T-helper 2 cell treated with Interferon-gamma antibody and Interleukin-4, amounts not matched to agents 100 ng/mL and 5 ng/mL, for 36 hours (primary cell): ENCODE results near the gene TOMT. TPM values are rescaled to one million over a fixed set of nuclear protein-coding genes. Genes with fewer than 3 reads are reported as not detected.

Experiments
- intact Hi-C: fragments of 100-400 bp; cut with micrococcal nuclease; formaldehyde crosslinking; loops from one replicate; pipeline ENCODE4 v1.15.1; 2023
- total RNA-seq: library from RNA; stranded (reverse); gene quantifications from 2 replicates; pipeline ENCODE4 v1.2.3, GENCODE V29; 2022

TOMT gene
- total RNA-seq, 1 donor from 2014 or later, result 0.14 TPM

DNA sequence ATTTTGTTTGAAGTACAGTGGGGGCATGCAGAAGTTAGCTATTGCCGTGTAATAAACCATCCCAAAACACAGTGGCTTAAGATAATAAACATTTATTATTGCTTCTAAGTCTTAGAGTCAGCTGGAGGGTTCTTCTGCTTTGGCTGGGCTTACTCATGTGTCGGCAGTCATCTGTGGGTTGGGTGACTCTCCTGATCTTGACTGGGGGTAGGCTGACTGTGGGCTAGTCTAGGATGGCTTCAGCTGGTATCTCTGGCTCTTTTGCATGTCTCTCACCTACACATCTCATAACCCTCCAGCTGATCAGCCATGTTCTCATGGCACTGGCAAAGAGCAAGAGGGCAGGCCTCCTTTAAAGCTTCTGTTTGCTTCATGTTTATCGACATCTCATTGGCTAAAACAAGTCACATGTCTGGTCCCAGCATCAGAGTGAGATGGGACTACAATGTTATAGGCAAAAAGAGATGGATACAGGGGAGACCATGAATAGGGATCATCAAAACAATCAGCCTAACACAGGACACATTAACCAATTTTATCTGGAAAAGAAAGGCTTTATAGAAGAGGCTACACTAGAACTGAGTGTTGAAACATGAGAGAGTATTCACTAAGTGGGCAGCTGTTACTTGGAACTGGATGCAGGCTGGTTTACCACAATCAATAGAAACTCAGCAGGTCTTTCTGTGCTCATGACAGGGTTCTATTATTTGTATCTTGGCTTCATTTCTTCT lies 19.9 kb upstream of the TOMT start:
- intact Hi-C loops, result loop anchor here (10.0 kb wide), 1 partner anchor 301 kb away; no protein-coding TSS in a partner anchor

DNA sequence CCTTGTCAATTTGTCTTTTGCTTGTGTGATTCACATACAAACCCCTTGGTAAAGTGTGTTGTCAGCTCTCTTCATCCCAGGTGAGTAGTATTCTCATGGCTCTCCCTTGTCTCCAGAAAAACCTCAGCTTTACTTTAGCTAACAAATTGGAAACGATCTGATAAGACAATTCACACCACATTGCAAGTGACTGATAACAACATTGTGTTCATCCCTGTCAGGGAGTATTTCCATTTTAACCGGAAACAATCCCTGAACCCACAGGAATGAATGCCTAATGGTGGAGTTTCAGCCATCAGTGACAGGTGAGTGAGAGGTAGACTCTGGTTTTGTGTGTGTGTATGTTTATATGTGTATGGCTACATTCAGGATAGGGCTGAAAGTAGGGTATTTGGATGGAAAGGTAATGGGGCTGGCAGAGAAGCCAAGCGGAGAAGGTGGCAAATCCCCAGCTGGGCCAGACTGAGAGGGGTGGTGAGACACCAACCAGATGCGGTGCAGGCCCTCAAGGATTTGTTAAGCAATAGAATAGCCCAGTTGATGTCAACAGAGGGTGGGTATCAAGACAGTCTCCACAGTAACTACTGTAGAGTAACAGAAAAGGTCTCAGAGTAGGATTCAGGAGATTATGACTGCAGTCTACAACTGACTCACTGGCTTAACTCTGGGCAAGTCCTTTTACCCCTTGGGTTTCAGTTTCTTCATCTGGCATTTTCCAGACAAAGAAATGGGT lies 17.5 kb upstream of the TOMT start:
- intact Hi-C loops, result loop anchor here (10.0 kb wide), 1 partner anchor 303 kb away; no protein-coding TSS in a partner anchor

DNA sequence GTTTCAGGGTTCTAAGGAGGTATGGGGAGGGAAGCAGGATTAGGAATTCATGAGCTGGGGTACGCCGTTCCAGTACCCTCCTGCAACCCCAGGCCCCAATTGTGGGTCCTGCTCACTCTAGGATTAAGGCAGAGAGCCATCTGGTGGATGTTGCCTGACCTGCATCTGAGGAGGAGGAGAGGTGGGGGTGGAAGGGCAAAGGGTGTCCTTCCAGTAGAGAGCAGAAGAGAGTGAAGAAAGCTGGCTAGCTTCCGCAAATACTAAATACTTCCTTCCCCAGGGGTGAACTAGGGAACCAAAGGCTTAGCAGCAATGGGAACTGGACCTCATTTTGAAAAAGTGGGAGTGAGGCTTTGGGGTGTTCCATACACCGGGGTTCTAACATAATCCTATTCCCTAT lies 14.4 kb upstream of the TOMT start:
- intact Hi-C loops, result loop anchor here (1.0 to 2.0 kb wide), 2 partner anchors 66 to 114 kb away; no protein-coding TSS in a partner anchor

DNA sequence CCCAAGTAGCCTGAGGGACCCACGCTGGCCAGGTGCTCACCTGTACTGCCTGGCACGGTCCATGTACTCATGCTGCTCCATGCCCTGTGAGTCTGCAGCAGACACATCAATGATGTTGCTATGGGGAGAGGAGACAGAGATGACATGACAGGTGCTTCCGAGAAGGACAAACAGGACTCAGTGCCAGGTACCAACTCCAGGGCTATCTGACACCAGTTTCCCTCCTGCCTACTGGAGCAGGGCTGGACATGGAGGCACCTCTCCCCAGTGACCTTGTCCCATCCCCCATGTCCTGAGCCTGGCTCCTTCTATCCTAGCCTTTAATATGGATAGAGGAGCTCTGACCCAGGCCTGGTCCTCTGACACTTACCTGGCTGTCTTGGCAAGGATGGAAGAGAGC lies 7.0 kb upstream of the TOMT start:
- intact Hi-C loops, result no loop called here

DNA sequence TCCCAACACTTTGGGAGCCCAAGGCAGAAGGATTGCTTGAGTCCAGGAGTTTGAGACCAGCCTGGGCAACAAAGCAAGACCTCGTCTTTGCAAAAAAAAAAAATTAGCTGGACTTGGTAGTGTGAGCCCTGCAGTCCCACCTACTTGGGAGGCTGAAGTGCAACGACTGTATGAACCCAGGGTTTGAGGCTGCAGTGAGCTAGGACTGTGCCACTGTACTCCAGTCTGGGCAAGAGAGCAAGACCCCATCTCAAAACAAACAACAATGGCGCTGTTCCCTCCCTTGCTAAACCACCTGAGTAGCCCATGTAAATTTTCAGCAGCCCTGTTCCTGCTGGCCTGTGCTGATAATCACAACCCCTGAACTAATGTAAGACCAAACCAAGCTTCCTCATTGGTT lies 5.7 kb upstream of the TOMT start:
- intact Hi-C loops, result loop anchor here (5.0 to 10.0 kb wide), 2 partner anchors 42 to 1685 kb away; partner anchors contain the start of gene MRPL48

DNA sequence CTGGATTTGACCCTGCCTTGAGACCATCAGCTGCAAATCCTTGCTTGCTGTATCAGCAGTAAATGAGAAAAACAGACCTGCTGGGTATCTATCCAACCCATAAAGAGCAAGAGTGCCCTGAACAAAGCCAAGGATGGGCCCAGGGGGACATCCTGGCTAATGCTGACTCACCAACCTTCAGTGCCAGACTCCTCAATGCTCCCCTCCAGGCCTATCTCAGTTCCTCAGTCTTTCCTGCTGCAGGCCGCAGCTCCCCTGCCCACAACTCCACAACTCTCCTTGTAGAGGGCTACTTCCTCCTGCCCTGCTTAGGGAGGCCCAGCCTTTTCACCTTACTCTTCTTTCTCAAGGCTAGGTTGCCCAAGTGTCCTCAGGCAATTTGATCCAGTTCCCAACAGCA lies 5.3 kb upstream of the TOMT start:
- intact Hi-C loops, result loop anchor here (5.0 to 10.0 kb wide), 2 partner anchors 42 to 1684 kb away; partner anchors contain the start of gene MRPL48

DNA sequence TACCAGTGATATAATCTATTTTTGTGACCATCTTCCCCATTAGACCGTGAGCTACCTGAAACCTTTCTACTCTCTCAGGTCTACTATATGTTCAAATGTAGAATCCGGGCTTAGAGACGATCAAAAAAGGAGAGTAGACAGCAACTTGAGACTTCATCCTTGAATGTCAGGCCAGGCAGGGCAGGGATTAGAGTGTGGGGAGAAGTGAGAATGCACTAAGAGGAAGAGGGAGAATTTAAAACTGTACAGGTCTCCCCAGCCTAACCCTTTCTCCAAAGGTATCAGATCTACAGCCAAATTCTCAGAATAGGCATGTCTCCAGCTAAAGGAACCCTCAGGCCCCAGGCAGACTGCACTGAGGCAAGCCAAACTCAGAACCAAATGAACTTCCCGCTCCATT lies 3.6 kb upstream of the TOMT start:
- intact Hi-C loops, result loop anchor here (2.0 to 10.0 kb wide), 4 partner anchors 40 to 1683 kb away; partner anchors contain the start of genes CLPB and MRPL48

DNA sequence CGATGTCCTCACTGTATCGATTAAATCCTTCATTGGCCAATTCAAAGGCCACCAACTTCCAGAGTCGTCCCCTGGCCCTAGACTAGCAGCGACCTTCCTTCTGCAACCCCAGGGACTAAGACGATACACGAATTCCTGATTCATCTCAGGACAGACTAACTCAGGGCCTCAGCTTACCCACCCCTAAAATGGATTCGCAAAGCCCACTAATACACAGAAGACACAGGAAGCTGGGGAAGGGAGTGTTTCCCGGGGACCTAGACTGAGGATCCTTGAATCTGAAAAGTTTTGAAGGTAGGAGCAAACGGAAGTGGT lies 3.1 kb upstream of the TOMT start:
- intact Hi-C loops, result loop anchor here (2.0 to 10.0 kb wide), 4 partner anchors 40 to 1682 kb away; partner anchors contain the start of genes CLPB and MRPL48

DNA sequence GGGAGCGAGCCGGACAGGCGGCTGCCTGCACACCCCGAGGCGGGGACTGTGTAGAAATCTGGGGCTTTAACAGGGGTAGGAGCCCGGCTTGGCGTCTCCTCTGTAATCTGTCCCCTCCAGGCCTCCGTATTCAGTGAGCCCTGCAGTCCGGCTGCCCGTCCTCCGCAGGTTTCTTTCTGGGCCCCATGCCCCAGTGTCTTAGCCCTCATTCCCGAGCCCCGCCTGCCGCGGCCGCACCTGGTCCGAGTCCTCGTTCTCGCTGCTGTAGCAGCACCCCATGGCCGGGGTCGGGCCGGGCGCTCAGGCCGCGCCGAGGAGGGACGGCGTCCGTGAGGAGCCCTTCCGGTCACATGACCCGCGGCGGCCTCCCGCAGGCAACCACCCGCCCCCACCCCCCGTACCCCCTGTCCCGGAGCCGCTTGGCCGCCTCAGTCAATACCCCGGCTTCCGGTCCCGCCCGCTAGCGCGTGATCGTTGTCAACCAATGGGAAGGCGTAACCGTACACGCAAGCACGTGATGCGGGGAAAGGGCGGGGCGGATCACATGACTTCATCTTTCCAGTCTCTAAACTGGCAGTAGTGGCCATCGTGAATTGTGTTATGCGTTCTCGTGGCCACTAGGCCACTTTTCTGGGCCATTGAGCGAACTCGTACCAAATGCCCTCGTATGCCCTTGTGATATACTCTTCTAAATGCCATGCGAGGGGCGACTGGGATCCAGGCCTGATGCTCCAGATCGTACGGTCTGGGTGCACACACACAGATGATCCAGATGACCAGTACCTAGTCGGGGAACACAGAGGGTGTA lies 2.6 kb upstream of the TOMT start, which contains the start of gene LAMTOR1:
LAMTOR1 (minus strand) TSS at position 352 of the 808 bp plus-strand sequence; CDS start at position 279, 73 bp downstream.
- intact Hi-C loops, result loop anchor here (1.0 to 10.0 kb wide), 7 partner anchors 9 to 1682 kb away; partner anchors contain the start of genes ANAPC15, CLPB, LRRC51 and MRPL48

DNA sequence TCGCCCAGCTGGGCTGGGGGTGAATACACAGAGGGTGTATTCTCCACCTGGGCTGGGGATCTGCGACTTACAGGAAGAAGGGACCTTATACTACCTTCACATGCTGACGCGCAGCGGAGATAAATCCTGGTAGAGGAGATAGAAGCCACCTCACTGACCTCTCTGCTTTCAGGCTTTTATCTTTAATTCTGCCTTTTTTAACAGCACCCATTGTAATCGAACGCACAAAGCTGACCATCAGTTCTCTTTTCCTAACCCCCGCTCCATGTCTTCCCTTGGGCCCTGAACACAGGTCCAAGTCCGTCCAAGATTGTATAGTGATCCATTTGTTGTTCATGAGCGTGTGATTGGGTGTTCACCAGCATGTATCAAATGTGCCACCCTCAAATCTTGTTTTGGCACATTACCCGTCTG lies 2.0 kb upstream of the TOMT start:
- intact Hi-C loops, result loop anchor here (1.0 to 10.0 kb wide), 7 partner anchors 9 to 1681 kb away; partner anchors contain the start of genes ANAPC15, CLPB, LRRC51 and MRPL48

DNA sequence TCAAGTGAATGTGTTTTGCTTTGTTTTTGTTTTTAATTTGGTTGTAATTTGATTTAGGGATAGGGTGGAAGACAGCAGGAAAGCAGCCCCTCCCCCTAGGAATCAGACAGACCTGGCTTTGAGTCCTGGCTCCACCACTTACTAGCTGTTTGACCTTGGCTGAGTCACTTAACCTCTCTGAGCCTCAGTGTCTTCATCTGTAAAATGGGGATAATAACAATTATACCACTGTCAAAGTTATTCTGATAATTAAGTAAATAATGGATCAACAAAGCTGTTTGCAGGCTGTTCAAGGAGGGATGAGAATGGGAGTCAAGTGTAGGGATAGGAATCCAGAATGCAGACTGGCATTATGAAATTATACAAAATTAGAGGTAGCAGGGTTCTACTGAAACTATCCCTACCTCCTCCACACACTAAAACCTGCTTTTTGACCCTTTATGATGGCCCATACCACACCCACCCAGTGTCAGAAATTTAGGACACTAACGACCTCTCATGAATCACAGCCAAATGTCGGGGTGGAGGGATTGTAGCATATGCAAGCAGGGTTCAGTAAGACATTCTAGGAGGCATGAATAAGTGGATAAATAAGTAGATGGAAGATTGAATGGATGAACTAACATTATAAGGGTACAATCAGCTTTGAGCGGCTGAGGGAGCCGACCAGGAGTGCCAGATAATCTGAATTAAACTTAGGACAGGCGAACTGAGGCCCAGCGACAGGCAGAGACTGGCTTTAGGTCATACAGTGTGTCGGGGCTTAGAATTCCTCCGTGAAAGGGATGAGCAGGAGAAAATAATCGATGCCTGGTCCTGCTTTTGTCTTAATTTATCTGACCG lies 5.8 kb downstream of the TOMT start:
- intact Hi-C loops, result loop anchor here (1.0 to 2.0 kb wide), 7 partner anchors 8 to 323 kb away; partner anchors contain the start of genes CLPB, LAMTOR1, LRRC51 and NUMA1

DNA sequence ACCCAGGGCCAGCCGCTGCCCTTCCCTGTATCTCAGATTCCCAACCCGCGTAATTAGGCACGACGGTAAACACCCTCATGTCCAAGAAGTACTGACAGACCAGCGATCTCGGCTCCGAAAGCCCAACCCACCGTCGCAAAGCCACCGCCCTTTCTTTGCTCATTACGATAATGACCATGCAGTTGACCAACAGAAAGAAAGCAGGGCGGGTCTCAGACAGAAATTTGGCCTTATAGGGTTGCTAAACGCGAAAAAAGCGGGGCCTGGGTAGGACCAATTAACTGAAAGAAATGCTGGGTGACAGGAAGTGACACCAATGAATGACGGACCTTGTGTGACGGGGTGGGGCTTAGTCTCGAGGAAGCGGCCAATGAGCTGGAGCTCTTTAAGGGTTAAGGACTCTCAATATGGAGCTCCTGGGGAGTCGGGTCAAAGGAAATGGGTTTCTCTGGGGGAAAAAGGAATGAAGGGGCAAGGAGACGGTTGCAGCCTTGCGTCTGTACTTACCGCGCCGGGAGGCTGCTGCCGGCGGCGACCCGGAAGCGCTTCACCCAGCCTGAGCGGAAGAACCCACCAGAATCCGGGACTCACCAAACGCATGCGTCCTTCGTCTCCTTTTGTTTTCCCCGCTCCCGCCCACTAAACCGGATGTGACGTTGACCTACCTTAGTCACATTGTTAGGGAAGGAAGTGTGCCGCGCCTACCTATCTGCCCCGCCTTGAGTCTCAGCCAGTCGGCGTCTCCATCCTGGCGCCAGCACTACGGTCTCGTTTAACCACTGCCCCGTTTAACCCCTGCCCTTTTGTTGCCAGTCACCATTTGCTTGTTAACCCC lies 6.6 kb downstream of the TOMT start, which contains the start of gene ANAPC15:
ANAPC15 (minus strand) TSS at position 553 of the 835 bp plus-strand sequence. CDS start 1,419 bp downstream, outside the sequence.
- intact Hi-C loops, result loop anchor here (1.0 to 2.0 kb wide), 7 partner anchors 9 to 322 kb away; partner anchors contain the start of genes CLPB, LAMTOR1, LRRC51 and NUMA1

DNA sequence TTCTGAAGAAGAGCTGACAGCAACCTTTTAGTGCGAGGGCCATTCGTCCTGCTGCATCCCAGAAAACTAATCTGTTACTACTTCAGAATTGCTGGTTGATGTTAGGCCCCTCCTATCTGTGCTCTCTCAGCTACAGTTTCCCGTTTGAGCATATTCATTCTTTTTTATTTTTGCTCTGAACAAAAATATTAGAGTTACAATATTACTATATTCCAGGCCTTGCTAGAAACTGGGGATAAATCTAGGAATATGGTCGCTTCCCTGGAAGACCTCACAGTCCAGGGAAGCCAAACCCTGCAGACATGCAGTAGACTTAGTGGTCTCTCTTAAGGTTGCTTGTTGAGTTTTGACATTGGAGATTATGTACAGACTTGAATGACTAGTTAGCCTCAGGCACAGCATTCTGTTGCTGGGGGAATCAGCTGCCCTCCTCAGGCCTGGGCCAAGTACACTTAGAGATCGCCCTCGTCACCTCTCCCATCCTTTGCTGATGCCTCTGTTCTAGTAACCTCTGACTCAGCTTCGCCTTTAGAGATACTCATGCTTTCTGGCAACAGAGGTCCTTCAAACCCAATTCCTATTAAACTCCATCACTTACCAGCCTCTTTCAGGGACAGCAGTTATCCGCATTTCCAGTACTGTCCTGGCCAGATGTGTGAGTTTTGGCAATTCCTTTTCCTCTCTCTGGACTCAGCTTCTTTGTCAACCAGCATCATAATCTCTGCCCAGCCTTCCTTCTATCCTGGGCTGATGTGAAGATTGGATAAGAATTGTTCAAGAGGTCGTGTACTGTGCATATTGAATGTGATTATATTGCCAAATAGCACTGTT lies 7.5 kb downstream of the TOMT start:
- intact Hi-C loops, result loop anchor here (1.0 to 2.0 kb wide), 7 partner anchors 10 to 321 kb away; partner anchors contain the start of genes CLPB, LAMTOR1, LRRC51 and NUMA1

DNA sequence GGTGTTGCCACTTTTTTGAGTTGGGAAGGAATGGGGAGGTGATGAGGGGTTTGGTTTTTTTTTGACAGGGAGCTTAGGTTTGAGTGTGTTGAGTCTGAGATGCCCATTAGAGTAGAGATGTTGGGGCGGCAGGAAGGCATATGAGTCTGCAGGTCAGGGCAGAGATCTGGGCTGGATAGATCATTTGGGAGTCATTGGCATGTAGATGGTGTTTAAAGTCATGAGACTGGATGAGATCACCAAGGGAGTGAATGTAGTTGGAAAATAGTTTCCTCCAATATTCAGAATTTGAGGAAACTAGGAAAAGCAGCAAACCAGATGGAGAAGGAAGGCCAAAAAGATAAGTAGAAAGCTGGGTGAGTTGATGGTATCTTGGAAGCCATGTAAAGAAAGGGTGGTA lies 8.8 kb downstream of the TOMT start:
- intact Hi-C loops, result no loop called here

DNA sequence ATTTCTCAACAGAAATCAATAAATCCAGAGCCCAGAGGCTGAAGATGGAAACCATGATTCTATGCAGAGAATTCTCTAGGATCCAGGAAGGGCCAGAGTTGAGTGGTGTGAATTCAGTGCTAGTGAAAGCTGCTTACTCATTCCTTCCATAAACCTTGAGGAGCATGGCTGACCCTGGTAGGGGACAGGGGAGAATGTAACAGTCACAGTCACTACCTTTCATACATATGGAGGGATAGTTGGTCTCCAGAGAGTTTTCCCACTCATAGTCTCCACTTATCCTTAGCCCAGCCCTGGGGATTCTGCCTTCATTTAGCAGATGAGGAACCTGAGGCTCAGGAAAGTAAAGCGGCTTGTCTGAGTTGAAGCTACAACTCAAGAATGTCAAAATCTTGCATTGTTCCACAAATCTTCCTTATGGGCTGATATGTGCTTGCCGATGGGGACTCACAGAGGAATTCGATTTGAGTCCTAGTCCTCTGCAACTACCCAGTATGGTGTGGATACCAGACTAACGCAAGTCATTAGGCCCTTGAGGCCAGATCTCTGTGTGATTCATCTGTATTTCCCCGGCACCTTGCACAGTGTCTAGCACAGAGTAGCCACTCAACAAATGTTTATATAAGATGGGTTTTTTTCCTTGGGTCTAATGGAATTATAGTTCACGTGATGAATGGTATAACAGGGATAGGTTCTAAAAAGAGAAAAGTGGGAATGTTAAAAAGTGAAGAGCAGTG lies 10.5 kb downstream of the TOMT start:
- intact Hi-C loops, result no loop called here

DNA sequence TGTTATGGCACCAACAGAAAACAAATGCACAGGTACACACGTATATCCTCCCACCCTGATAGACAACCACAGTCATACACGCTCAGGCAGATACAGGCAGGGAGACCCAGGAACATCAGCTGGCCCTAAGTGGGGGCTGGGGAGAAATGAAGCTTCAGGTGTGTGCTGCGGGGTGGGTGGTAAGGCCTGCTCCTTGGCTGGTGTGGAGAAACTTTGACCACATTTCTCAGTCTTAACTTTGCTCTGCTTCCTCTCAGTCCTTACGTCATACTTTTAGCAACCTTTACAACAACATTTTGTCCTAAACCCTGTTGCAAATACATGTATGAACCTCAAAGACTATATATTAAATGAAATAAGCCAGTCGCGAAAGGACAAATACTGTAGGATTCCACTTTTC lies 13.5 kb downstream of the TOMT start:
- intact Hi-C loops, result no loop called here

DNA sequence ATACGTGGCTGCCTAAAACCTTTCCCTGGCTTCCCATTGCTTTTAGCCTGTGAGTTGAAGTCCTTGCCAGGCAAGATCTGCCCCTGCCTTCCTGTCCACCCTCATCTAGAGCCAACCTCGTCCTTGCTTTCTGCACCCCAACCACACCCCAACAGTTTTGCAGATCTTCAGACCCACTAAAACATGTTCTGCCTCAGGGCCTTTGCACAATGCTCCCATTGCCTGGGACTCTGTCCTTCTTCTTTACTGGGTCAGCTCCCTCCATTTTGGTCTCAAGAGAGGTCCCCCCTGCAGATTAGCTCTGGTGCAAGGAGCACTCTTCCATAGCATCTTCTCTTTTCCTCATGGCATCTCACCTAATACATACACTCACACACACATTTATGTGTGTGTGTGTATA lies 15.2 kb downstream of the TOMT start:
- intact Hi-C loops, result no loop called here
